HG03354 (cell line): ENCODE measurements around the gene NCOA7.
"Not testable (repeated sequence)": the region's sequence is repeated elsewhere in the genome, so short reads cannot be mapped to it uniquely, and the experiment has no call there.

ENCODE experiments used
- ATAC-seq: cut with Tn5 transposase; IDR thresholded peaks from one replicate; pipeline ENCODE4 v1.9.1; 2021; ENCODE audit warnings: mild to moderate bottlenecking; ENCODE audit not compliant: unreplicated experiment, poor library complexity, severe bottlenecking

Gene NCOA7

DNA sequence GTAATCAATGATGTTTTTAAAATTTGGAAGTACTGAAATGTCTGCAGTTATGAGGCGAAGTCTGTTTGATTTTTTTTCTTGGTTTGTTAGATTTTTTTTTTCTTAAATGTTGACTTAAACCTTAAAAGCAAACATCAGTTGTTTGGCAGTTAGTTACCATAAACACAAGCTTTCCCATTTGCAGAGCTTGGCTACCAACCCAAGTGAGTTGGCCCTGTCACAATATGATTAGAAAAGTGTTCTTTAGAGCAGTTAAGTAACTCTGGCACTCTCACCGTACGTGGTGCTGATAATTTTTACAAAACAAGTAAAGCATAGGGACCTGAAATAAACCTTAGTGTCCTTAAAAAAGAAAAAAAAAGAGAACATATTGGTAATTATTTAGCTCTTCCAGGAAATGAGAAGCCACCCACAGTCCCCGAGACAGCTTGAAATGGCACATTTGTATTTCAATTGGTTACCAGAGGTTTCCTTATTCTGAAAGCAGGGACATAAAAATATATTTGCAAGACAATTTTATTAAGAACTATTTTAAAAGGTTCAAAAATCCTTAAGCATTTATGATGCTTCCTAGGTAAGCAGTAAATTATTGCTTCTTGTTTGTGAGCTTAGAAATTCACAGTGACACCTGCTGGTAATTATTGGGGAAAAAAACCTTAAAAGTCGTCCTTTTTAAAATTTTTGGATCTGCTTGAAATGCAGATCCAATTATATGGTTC, 37.4 kb upstream of the NCOA7 start:
- no peak for ATAC-seq

DNA sequence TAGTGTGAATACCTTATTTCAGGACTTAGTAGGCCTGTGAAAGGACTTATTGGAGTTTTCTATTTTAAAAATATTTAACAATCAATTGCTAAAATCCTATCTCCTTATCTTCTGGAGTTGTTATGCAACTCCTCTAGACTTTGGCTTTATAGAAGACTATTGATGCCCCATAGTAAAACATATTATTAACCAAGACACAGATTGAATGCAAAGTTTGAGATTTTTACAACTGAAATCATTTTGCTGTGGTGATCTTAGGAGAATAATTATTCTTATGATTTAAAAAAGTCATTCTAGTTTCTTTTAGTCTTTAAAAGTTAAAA, 36.9 kb upstream of the NCOA7 start:
- ATAC-seq = no peak

DNA sequence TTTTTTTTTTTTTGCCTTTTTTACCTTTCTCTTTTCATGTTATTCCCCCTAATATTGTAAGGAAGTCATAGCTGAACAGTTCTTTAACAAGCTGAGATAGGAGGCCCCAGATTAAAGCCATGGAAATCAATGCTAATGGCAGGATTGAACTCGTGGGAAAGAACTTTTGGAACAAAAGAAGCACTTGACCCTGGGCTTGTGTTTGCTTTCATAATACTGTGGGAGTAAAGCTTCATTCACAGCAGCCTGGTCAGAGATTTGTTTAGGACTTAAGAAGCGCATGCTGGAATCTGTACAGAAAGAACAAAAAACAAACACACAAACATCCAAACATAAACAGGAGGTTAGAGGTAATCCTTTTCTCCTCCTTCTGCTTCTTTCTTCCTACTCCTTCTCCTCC, 36.2 kb upstream of the NCOA7 start:
- ATAC-seq = no peak

DNA sequence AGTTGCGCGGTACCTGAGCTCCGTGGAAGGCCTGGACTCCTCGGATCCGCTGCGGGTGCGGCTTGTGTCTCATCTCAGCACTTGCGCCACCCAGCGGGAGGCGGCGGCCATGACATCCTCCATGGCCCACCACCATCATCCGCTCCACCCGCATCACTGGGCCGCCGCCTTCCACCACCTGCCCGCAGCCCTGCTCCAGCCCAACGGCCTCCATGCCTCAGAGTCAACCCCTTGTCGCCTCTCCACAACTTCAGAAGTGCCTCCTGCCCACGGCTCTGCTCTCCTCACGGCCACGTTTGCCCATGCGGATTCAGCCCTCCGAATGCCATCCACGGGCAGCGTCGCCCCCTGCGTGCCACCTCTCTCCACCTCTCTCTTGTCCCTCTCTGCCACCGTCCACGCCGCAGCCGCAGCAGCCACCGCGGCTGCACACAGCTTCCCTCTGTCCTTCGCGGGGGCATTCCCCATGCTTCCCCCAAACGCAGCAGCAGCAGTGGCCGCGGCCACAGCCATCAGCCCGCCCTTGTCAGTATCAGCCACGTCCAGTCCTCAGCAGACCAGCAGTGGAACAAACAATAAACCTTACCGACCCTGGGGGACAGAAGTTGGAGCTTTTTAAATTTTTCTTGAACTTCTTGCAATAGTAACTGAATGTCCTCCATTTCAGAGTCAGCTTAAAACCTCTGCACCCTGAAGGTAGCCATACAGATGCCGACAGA, 31.4 kb upstream of the NCOA7 start:
- no peak for ATAC-seq

DNA sequence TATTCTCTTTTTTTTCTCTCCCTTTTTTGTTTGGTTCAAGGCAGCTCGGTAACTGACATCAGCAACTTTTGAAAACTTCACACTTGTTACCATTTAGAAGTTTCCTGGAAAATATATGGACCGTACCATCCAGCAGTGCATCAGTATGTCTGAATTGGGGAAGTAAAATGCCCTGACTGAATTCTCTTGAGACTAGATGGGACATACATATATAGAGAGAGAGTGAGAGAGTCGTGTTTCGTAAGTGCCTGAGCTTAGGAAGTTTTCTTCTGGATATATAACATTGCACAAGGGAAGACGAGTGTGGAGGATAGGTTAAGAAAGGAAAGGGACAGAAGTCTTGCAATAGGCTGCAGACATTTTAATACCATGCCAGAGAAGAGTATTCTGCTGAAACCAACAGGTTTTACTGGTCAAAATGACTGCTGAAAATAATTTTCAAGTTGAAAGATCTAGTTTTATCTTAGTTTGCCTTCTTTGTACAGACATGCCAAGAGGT, 30.8 kb upstream of the NCOA7 start:
- no peak for ATAC-seq

DNA sequence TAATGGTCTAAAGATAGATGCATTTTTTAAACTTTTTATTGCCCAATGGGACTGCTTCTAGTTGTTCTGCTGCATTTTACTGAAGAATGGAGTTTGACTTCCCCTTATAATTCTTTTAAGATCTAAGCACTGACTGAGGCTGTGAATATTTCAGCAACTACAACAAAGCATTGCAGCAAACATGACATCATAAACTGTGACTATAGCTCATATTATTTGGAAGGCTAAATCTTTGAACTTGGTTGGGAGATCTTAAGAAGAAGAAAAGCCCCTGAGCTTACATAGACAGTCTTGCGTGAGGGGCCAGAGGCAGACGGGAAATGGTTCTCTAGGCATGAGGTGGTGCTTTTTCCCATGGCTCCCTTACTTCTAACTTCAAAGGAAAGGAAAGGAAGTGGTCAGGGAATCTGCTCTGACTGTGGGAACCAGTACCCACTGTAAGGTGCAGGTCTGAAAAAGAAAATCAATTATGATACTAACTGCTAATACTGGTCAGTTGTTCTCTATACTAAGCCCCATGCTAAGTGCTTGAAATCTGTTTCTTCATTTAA, 26.6 kb upstream of the NCOA7 start:
- ATAC-seq = no peak

DNA sequence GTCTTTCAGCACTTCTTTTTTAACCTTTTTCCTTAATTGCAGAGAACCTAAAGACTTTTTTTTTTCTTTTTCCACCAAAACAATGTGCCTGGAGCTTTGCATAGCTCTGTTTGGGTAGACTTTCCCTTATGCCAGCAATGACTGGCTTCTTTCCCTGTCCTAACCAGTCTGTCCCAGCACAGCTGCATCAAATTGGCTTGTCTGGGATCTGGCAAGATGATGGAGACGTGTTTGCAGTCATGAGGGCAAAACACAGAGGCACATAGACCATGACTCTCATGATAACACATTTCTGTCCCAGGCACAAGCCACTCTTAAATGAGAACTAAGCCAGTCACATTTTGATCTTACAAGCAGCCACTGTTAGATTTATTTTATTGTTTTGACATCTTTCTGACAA, 24.8 kb upstream of the NCOA7 start:
- ATAC-seq = no peak

DNA sequence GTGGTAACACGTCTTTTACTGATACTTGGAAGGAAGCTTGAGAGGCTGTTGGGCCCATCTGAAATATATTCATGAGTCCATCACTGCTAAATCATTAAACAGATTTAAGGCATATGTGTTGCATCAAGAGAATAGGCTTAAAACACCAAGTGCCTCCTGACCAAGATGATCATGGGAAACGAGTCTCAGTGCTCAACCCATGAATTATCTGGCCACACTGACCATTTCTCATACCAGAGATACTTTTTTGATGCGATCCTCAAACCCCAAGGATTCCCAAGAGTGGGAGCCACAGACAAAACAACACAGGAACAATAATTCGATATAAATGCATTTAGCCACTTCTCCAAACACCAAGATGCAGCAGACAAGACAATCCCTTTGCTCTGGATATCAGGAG, 24.1 kb upstream of the NCOA7 start:
- ATAC-seq = no peak

DNA sequence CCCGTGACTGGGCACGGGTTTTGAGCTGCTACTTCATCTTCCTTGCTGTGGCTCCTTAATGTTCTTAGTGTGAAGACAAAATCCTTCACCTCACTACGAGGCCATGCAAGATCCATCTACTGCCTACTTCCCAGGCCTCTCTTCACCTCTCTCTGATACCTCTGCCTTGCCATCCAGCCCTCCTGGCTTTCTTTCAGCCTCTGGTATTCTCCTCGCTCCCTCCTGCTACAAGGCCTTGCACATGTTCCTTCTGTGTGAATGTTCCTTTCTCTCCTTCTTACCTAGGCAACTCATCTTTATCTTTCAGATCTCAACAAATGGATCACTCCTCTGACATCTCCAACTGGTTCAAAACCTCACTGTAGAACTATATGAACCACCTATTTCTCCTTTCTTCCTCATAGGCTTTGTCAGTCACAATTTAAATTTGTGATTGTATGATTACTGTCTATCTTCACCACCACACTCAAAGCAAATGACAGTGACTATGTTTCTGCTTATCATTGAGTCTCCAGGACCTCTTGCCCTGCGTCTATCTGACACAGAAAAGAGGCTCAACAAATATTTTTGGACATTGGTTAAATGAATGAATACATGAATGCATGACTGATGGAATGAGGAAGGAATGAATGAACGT, 21.5 kb upstream of the NCOA7 start:
- ATAC-seq = no peak

DNA sequence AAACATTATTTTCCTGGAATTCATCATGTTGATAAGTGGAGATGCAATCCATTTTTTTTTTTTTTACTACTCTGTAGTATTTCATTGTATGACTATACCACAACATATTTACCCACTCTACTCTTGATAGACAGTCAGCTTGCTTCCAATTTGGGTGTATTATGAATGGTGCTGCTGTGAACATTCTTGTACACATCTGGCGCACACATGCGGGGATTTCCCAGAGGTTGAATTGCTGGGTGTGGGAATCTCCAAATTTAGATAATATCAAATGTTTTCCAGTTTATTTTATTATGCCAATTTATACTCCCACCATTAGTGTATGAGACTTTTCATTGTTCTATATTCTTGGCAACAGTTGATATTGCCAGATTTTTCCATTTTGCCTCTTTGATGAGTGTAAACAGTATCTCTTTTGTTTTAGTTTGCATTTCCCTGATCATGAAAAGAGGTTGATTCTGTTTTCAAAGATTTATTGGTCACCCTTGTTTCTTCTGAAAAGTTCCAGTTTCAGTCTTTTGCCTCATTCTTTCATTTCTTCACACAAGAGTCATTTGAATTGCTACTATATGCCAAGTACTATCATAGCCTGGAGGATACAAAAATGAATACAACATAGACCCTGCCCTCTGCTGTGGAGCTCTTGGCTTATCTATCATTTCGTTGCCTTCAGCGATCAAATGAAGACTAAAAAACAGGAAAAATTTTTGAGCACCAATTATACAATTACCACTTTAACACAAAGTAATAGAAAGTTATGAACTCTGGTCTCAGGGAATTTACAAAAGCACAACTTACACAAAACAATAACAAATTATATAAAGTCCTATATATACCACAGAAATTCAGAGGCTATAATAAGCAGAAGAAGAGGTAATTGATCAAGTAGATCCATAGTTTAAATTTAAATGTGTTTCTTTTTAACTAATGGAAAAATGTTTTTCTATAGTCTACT, 17.1 kb upstream of the NCOA7 start:
- ATAC-seq = no peak

DNA sequence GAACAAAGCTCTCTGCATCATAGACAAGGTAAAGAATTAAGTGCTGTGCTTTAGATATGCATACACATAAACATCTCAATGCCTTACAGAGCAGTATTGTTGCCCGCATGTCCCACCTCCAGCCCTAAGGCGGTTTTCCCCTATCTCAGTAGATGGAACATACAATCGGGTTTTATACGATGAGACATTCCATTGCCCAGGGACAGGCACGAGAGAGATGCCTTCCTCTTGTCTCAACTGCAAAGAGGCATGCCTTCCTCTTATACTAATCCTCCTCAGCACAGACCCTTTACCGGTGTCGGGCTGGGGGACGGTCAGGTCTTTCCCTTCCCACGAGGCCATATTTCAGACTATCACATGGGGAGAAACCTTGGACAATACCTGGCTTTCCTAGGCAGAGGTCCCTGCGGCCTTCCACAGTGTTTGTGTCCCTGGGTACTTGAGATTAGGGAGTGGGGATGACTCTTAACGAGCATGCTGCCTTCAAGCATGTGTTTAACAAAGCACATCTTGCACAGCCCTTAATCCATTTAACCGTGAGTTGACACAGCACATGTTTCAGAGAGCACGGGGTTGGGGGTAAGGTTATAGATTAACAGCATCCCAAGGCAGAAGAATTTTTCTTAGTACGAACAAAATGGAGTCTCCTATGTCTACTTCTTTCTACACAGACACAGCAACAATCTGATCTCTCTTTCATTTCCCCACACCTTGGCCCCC, 14.5 kb upstream of the NCOA7 start:
- ATAC-seq = not testable (repeated sequence)

DNA sequence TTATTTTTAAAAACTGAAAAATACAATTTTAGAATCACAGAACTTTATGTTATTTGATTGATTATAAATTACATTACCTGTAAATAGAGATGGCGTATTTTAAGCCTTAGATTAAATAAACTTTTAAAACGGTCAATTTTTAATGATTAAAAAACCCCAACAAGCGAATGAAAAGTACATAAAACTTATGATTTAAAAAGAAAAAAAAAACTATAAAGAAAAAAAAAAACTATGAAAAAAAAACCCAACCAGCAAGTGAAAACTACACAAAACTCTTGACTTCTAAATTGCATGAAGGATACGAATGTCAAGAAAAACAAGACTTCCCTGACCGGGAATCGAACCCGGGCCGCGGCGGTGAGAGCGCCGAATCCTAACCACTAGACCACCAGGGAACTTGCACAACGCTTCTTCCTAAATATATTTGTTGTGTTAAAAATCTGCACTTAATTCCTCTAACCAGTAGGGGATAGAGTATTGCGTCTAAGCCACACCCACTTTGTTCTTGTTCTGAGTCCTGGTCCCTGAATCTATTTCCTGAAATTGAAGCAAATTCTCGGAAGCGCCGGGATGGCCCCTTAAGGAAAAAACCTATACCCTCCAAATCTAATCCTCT, 10.7 kb upstream of the NCOA7 start:
- peak; percentile 86 for ATAC-seq

DNA sequence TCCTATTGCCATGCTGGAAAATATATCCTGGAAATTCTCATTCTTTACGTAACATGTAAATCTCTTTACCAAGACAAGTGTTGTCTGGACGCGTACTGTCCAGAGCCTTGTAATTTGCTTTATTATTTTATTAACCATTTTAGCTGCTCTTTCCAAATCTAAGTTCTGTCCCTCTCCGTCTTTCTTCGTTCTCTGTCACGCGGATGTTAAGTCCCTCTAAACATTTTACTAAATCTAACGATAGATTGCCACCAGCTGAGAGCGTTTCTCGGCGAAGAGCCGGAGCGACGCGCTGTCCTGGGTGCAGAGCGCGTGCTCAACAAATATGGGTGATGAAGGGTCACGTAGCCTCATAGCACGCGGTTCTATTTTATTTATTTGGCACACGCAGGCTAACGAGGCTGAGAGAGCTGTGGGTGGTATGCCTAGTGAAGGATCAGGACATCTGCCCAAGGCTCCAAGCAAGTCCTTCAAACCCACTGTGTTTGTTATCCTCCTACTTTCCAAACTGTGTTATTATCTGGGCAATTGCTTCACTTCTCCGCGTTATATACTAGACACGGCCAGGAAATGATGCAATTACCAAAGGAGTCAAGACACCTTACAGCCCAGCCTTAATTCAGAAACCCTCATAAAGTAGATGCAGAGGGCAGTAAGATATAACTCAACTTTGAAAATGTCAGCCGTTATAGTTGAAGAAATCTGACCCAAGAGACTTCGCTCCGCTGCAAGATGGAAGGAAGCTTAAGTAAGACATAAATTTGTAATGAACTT, 10.0 kb upstream of the NCOA7 start:
- peak; percentile 80 for ATAC-seq

DNA sequence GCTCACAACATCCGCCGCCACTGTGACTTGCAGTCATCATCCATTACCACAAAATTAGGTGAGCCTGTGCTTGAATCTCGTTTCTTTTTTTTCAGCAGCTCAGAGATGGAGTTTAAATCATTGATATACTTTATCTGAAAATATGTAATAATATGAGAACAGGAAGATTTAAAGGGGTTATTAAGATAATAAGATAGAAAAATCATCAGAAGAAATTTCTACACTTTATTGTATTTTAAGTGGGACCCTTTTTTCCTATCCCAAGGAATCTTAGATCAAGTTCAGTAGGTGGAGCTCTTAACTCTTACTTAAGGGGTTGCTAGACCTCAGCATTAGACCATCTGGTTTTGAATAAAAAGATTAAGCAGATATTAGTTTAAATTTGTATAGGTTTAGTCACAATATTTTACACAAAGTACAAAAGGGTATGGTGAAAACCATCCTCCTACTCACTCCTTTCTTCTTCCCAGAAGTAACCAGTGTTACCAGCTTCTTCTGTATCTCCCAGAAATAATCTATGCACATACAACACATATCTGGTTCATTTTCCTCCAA, 9.4 kb upstream of the NCOA7 start:
- peak; percentile 49 for ATAC-seq

DNA sequence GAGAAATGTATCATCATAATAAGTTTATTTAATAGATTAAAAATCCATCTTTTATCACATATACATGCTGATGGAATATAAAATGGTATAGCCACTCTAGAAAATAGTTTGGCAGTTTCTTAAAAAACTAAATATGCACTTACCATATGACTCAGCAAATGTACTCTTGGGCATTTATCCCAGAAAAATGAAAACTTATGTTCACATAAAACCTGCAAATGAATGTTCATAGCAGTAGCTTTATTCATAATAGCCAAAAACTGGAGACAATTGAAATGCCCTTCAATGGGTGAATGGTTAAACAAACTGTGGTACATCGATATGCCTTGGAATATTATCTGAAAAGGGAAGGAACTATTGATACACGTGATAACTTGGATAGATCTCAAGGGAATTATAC, 6.4 kb upstream of the NCOA7 start:
- no peak for ATAC-seq

DNA sequence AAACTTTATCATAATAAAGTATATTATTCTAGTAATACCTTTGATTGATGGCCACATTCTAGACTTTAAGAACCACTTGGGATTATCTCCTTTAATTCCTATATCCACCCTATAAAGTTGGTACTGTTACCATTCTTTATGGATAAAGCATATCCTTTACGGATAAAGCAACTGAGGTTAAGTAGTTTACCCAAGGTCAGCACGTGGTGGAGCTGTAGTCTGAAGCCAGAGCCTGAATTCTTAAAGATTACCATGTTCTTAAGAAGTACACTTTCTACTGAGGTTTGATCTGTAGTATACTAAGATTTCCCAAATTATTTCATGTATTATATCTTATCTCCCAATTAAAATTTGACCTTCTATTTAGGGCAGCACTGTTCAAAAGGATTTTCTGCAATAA, 3.0 kb upstream of the NCOA7 start:
- no peak for ATAC-seq

DNA sequence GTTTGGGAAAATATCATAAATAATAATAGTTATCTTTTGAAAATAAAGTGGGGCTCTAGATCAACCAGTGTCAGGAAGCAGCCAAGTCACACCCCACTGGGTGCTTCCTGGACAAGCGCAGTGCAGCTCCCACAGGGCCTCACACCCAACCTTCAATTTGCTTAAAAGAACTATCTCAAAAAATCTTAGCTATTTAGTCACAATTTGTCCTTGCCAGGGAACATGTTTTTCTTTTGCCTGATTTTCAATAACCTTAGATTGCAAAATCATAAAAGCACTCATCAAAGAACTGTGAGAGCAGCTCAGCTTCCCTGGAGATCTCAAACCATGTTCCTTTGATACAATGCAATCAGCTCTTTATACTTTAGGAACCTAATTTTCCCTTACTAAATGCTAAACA, 1.6 kb upstream of the NCOA7 start:
- no peak for ATAC-seq
